HG02798 (cell line): Measurements from ENCODE around the gene FRS2.

ENCODE experiments used
- ATAC-seq: cut with Tn5 transposase; IDR thresholded peaks from one replicate; pipeline ENCODE4 v1.9.1; 2021; ENCODE audit warnings: mild to moderate bottlenecking; ENCODE audit not compliant: unreplicated experiment, poor library complexity

FRS2 gene

DNA sequence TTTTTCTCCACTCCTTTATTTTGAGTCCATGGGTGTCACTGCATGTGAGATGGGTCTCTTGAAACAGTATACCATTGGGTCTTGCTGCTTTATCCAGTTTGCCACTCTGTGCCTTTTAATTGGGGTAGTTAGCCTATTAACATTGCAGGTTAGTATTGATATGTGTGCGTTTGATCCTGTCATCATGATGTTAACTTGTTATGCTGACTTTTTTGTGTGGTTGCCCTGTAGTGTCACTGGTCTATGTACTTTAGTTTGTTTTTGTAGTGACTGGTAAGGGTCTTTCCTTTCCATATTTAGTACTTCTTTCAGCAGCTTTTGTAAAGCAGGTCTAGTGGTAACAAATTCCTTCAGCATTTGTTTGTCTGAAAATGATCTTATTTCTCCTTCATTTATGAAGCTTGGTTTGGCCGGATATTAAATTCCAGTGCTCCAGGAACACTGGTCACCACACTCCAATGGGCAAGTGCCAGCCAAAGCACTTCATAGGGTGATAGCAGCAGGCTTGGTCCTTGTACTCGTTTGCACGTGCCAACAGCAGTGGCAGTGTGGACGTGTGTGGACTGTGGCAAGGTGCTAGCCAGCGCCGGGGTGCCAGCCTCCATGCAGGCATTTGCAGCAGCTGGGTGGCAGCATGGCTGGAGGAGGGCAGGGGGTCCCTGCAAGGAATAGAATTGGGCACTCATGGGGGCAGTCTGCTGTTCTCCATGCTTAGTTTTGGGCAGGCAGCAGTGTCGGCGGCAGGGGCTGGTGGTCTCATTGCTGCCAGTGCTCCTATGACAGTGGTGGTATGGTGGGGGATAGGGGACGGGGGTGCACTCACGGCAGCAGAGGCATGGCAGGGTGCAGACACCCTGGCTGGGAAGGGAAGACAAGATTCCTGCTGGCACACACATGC is 53.5 kb downstream of the FRS2 start:
- no peak for ATAC-seq

DNA sequence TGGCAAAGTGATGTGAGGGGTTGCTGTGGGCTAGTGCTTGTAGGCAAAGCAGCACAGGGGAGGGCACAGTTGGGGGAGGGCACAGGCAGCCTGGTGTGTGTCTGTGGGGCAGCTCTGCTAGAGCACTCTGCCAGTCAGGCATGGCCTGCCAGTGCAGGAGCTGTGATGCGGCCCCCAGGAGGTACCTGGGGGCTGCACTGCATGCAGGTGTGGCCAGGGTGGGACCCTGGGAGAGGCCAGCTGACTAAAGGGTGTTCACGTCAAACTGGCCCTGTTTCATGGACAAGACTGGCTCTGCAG is 54.1 kb downstream of the FRS2 start:
- no peak for ATAC-seq

DNA sequence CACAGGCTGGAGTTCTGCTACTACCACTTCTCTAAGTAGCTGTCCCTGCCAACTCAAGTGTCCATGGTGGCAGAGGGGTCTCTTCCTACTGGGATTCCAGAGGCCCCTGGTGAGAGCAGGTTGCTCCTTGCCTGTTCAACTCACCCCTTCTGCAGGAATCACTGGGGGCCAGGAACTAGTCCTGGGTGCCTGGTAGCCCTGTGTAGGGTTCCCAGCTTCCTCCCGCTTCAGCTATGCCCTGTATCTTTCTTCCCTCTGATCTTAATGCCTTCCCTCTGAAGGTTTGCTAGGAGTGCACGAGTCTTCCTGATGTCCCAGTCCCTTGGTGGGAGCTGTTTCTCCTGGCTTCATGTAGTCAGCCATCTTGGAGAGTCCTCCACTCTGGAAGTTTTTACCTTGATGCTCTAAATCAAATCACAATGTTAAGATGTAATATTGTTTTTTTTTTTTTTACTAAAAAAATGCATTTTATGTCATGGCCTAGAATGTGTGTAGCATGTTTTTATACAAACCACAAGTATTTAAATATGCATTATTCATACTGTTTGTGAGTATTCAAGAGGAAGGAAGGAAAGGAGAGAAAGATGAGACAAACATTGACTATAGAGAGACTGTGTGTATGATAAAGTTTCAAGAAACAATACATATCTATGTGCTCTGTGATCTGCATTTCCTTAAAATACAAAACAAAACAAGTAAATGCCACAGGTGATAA is 54.7 kb downstream of the FRS2 start:
- ATAC-seq, result no peak

DNA sequence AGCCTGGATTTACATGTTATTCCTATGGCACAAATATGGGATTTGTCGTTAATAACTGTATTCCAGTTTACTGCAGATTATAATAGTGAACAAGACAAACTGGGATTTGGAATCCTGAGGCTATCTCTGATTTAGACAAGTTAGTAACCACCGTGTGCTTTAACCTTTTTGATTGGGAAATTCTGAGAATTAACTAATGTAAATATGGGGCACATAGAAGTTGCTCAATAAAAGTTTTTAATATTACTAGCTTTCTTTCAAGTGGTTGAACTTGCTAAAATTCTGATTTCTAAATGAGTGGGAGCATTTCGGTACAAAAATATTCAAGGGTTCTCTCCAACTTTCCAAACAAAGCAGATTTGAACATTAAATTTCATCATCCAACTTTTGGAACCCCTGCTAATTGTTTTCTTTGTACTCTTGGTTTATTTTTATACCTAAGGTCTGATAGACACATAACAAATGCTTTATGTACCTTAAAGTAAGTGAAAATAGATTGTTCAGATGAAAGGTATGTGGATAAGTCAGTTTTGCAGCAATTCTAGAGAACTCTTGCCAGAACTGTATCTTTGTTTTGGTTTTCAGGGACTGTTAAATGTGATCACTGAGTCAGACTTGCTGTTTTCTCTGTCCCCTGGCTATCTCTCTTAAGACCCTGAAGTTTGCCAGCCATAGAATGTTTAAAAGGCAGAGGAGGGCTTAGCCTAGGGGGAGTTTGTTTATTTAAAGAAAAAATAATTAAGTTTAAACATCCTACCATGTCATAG is 57.5 kb downstream of the FRS2 start:
- ATAC-seq, result no peak

DNA sequence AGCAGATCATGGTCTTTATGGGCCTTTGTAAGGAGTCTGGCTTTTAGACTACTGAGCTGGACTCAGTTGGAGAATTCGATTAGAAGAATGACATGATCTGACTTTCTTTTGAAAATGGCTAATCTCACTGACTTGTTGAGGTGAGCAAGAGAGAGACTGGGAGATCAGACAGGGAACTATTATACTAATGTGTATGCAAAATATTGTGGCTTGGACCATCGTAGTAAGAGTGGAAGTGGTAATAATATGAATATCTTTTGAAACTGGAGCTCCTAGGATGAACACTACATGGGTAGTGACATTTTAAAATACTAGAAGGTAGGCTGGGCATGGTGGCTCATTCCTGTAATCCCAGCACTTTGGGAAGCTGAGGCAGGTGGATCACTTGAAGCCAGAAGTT is 58.8 kb downstream of the FRS2 start:
- ATAC-seq, result no peak

DNA sequence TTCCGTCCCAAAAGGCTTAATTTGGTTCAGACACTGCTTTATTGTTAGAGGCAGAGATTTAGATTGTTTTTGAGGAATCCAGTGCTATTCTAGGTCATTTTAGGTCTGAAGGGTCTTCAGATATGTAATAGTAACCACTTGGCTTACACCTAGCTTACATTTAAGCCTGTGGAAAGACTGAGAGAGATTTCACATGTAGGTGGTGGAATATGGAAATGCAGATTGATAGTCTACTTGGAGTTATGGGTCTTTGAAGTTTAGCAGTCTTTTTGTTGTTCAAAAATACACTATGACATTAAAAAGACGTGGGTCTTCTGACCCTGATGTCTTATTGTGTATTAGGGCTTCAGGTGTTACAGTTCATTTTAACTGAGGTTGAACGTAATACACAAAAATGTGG is 63.7 kb downstream of the FRS2 start:
- ATAC-seq, result no peak

DNA sequence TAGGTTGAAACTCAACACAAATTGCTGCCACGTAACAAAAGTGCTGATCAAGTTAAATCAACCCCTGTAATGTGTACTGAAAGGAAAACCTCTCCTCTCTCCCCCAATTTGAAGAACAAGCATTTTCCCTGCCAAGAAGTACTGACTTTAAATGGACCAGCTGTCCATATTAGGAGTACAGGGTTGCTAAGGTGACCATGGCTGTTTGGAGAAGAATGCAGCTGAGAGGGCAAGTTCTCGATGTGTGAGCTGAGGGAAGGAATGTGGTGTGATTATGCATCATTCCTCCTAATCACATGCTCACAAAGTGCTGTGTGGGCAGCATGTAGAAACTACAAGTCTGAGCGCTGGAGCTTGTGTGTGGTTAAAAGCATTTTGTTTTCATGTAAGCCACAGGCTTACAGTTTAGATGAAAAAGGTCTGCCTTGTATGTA is 64.2 kb downstream of the FRS2 start:
- peak; percentile 90 for ATAC-seq

DNA sequence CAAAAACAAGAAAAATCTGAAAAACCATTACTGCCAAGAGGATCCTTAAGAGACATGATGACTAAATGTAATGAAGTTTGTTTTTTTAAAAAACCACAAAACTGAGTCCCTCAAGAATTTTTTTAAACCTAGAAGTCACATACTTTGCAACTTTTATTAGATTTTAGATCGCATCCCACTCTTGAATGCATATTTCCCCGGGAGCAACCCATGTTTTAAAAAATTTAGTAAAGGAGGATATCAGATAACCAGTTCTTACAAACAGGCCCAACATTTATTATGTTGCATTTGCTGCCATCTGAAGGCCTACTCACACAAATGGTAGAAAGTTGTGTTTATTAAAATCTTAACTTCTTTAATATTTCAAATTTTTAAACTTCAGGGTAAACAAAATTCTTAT is 70.8 kb downstream of the FRS2 start:
- no peak for ATAC-seq

DNA sequence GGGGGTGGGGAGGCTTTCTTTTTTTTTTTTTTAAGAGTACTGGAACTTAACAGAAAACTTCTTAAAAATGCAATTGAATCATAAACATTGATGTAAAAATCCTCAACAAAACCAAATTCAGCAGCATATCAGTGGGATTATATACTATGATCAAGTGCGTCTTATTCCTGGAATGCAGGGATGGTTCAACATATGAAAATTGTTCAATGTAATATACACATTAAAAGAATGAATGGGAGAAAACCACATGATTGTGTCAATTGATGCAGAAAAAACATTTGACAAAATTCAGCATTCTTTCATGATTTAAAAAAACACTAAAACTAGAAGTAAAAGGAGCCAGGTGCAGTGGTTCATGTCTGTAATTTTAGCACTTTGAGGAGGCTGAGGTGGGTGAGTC is 73.9 kb downstream of the FRS2 start:
- no peak for ATAC-seq

DNA sequence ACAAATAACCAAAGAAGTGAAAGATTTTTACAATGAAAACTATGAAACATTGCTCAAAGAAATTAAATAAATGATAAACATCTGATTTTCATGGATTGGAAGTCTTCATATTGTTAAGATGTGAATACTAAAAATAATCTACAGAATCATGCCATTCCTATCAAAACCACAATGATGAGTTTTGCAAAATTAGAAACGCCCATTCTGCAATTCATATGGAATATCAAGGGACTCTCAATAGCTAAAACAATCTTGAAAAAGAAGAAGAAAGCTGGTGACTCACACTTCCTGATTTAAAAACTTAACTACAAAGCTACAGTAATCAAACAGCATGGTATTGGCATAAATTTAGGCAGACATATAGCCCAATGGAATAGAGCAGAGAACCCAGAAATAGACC is 74.9 kb downstream of the FRS2 start:
- ATAC-seq, result no peak

DNA sequence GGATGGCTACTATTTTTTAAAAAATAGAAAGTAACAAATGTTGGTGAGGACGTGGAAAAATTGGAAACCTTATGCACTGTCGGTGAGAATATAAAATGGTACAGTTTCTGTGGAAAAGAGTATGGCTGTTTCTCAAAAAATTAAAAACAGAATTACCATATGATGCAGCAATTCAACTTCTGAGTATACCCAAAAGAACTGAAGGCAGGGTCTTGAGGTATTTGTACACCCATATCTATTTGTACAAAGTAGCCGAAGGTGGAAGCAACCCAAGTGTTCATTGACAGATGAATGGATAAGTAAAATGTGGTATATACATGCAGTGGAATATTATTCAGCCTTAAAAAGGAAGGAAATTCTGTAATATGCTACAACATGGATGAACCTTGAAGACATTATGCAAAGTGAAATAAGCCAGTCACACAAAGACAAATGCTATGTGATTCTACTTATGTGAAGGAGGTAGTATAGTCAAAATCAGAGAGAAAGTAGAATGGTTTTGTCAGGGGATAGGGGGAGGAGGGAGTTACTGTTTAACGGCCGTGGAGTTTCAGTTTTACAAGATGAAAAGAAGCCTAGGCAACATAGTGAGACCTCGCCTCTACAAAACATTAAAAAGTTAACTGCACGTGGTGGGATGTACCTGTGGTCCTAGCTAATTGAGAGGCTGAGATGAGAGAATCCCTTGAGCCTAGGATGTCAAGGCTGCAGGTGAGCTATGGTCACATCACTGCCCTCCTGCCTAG is 76.7 kb downstream of the FRS2 start:
- peak; percentile 79 for ATAC-seq

DNA sequence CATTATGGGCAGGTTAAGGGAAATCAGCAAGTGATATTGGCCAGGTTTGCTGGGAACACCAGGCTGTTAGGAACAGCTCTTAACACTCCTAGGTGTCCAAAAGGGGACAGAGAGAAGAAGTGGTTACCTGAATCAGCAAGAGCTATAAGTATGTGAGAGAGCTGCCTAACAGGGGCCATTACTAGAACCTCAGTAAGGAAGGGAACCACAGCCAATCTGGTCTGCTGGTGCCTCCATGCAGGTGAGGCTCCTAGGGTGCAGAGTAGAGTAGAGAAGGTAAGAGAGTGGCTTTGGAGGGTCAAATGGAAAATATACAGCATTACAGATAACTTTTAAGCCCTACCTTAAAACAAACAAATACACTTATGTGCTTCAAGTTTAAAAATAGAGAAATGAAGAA is 78.5 kb downstream of the FRS2 start:
- ATAC-seq, result no peak

DNA sequence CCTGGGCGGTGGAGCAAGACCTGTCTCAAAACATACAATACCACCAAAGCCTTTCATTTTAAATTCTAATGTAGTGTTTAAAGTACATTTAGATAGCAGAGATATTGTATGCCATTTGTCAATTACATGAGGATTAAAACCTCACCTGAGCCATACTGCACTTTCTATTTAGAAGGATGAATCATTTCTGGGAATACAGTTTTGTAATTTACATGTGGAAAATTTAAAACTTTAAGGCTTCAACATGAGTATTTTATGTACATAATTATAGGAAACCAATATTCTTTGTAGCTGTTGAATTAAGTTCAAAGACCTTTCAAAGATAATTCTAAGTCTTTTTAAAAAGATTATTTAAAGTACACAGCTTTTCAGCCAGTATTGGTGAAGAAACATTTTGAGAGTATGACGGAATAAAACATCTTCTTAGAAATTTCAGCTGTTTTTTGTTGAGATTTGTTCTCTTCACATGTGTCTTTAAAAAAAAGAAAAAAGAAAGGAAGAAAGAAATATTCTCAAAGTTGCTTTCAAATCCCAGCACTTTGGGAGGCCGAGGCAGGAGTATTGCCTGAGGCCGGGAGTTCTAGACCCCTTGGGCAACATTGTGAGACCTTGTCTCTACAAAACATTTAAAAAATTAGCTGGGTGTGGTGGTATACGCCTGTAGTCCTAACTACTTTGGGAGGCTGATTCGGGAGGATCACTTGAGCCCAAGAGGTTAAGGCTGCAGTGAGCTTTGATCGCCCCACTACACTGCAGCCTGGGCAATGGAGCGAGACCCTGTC is 80.6 kb downstream of the FRS2 start:
- no peak for ATAC-seq

DNA sequence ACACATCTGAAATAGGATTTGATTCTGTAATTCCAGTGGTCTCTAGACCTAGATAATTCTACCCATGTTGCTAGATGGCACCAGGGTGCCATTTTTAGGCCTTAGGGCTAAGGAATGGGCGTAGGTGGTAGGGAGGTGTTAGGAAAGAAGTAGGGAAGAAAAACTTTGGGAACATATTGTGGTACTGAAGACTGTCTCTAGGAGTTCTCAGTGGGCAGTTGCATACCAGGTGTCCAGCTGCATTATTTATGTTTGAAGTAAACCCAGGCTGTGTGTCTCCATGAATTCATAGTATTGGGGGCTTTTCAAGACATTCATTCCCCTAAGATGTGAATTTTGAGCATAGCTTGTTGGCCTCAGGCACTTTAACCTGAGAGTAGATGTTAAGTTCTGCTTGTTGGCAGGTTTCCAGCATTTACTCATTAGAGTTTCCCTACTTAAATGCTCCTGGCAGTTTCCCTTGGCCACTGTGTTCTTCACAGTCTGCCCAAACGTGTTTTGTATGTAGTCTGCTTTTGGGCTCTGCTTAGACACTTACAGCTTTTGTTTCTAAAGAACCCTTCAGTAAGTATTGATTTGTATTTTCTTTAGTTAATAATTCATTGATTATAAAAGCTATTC is 83.5 kb downstream of the FRS2 start:
- no peak for ATAC-seq

DNA sequence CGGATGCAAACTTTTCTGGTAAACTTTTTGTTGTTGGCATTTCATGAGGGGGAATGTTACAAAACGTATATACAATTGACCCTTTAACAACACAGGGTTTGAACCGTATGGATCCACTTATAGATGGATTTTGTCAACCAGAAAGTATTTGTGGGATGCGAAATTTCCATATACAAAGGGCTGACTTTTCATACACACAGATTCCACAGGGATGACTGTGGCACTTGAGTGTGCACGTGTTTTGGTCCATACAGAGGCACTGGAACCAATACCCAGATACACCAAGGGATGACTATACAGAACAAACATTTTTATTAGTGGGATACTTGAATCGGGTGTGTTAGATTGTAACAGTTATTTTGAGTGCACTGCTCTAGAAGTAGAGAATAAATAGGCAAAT is 85.3 kb downstream of the FRS2 start:
- ATAC-seq, result no peak

DNA sequence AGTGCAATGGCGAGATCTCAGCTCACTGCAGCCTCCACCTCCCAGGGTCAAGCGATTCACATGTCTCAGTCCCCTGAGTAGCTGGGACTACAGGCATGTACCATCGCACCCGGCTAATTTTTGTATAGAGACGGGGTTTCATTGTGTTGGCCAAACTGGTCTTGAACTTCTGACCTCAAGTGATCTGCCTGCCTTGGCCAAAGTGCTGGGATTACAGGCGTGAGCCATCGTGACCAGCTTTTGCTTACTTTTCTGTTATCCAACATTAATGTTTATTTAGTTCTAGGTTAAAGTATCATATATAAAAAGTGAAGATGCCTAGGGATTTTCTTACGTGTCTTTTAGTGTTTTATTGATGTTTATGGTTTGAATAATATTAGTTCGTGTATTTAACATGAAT is 86.2 kb downstream of the FRS2 start:
- ATAC-seq, result no peak

DNA sequence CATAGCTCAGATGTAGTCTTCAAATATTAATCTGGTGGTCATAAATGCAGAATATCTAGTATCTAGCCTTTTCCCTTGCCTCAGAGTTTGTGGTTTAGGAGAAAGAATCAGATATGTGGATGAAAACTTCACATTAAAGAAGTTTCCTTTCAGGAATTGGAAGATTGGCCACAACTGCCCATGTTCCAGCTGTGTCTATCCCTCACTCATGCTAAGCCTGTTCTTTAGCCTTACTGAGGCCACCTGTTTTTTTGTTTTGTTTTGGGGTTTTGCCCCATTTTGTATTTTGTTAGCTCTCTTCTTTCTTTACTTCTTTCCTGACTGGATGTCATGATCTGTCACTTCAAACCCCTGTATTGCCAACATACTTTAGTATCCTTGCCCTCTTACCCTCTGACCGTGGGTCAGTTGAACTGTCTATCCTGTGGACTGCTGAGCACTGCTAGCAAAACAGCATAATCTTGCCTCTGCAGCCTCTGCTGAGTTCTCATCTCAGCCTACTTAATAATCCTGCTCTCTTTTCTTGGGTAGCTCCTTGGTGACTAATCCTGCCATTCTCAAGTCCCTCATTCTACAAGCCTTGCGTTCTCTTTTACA is 93.1 kb downstream of the FRS2 start:
- no peak for ATAC-seq

DNA sequence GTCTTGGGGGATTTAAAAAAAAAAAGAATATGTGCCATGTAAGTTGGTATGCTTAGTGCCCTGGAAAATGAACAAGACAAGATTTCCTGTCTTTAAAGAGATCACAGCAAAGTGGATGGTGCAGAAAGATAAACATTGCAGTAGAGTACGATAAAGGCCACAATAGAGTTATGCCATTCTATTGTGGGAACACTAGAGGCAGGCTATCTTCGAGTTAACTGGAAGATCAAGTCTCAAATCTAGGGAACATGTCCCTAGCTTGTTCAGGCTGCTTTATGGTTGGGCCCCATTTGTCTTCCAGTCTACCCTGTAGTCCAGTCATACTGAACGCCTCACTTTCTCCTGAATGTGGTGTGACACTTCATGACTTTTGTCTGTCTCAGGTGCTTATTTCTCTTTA is 96.4 kb downstream of the FRS2 start:
- ATAC-seq, result no peak

DNA sequence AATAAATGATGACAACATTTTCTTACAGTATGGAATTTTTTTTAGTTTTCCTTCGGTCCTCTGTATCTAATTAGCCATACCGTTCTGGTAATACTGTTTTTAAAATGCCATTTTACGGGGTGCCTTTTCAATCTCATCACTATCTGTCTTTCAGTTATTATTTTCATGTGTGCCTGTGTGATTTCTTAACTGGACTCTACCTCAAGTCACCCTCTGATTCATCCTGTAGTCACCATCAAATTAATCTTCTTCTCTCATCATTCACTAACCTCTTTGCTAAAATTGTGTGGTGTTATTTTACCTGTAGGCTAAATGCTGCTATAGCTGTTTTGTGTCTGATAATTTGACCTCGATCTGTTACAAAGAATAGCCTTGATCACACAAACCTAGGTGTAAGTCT is 99.0 kb downstream of the FRS2 start:
- ATAC-seq, result no peak
